ENCODE measurements around the gene CDKN2C.

Gene CDKN2C

GRCh38 chr1:50966991-50967390, 3.1 kb upstream of the CDKN2C start:
- FAIRE-seq, result no peak

GRCh38 chr1:50967416-50968157, 2.5 kb upstream of the CDKN2C start:
- no peak for FAIRE-seq

GRCh38 chr1:50968158-50968820, 1.8 kb upstream of the CDKN2C start:
- no peak for FAIRE-seq

GRCh38 chr1:50968821-50969610, 1.0 kb upstream of the CDKN2C start:
- no peak for FAIRE-seq

GRCh38 chr1:50970509-50970887, 453 bp downstream of the CDKN2C start:
- no peak for FAIRE-seq

GRCh38 chr1:50970931-50971582, 1.0 kb downstream of the CDKN2C start:
- FAIRE-seq, result no peak

- FAIRE-seq, result no peak
These were observed 1.8 kb downstream of the CDKN2C start for GRCh38 chr1:50971748-50972305.

- FAIRE-seq, result no peak
These were observed 2.7 kb downstream of the CDKN2C start for GRCh38 chr1:50972766-50973165.

GRCh38 chr1:50973255-50973654, 3.2 kb downstream of the CDKN2C start:
- no peak for FAIRE-seq

- no peak for FAIRE-seq
These were observed 4.0 kb downstream of the CDKN2C start for GRCh38 chr1:50973875-50974617.

- FAIRE-seq, result no peak
These were observed 4.5 kb downstream of the CDKN2C start for GRCh38 chr1:50974618-50974935.

- FAIRE-seq, result no peak
These were observed 5.4 kb downstream of the CDKN2C start for GRCh38 chr1:50975436-50975835.

- FAIRE-seq, result no peak
These were observed 6.3 kb downstream of the CDKN2C start for GRCh38 chr1:50976111-50976889.

- no peak for FAIRE-seq
These were observed 7.0 kb downstream of the CDKN2C start for GRCh38 chr1:50976890-50977574.

GRCh38 chr1:50977575-50978143, 7.6 kb downstream of the CDKN2C start:
- FAIRE-seq, result no peak

- FAIRE-seq, result no peak
These were observed 8.3 kb downstream of the CDKN2C start for GRCh38 chr1:50978144-50978851.

- FAIRE-seq, result peak; percentile 15
These were observed 9.1 kb downstream of the CDKN2C start for GRCh38 chr1:50978852-50979781.

GRCh38 chr1:50979937-50980336, 9.9 kb downstream of the CDKN2C start:
- no peak for FAIRE-seq

GRCh38 chr1:50980505-50980904, 10.5 kb downstream of the CDKN2C start:
- peak; percentile 33 for FAIRE-seq
